GM21528 (cell line): Measurements from ENCODE around the gene VAV2.
"Not testable (repeated sequence)": the region's sequence is repeated elsewhere in the genome, so short reads cannot be mapped to it uniquely, and the experiment has no call there.

Experiments
- ATAC-seq: cut with Tn5 transposase; IDR thresholded peaks from one replicate; pipeline ENCODE4 v1.9.1; 2021; ENCODE audit warnings: mild to moderate bottlenecking, moderate library complexity; ENCODE audit not compliant: unreplicated experiment, low FRiP score

VAV2 gene

GRCh38 chr9:133777871-133778270 is 214.3 kb downstream of the VAV2 start:
- ATAC-seq: no peak

GRCh38 chr9:133777068-133777791 is 214.9 kb downstream of the VAV2 start:
- no peak for ATAC-seq

- ATAC-seq: no peak
Measured at GRCh38 chr9:133775951-133776905, 215.9 kb downstream of the VAV2 start.

GRCh38 chr9:133775291-133775690 is 216.8 kb downstream of the VAV2 start:
- no peak for ATAC-seq

- ATAC-seq: no peak
Measured at GRCh38 chr9:133774799-133775198, 217.3 kb downstream of the VAV2 start.

GRCh38 chr9:133773889-133774655 is 218.1 kb downstream of the VAV2 start:
- no peak for ATAC-seq

- ATAC-seq: no peak
Measured at GRCh38 chr9:133772581-133772980, 219.5 kb downstream of the VAV2 start.

GRCh38 chr9:133771486-133772482 is 220.3 kb downstream of the VAV2 start:
- ATAC-seq: no peak

GRCh38 chr9:133770076-133770777 is 221.9 kb downstream of the VAV2 start:
- no peak for ATAC-seq

GRCh38 chr9:133769511-133770075 is 222.5 kb downstream of the VAV2 start:
- ATAC-seq: no peak

GRCh38 chr9:133768859-133769510 is 223.1 kb downstream of the VAV2 start:
- ATAC-seq: no peak

GRCh38 chr9:133768371-133768858 is 223.7 kb downstream of the VAV2 start:
- ATAC-seq: no peak

GRCh38 chr9:133767625-133768024 is 224.5 kb downstream of the VAV2 start:
- ATAC-seq: no peak

GRCh38 chr9:133767008-133767407 is 225.1 kb downstream of the VAV2 start:
- ATAC-seq: no peak

GRCh38 chr9:133766234-133766633 is 225.9 kb downstream of the VAV2 start:
- not testable (repeated sequence) for ATAC-seq

- no peak for ATAC-seq
Measured at GRCh38 chr9:133763272-133764183, 228.6 kb downstream of the VAV2 start.
